A673 (cell line): Measurements from ENCODE around the gene CYTH1. TPM values are rescaled to one million over a fixed set of nuclear protein-coding genes. Genes with fewer than 3 reads are reported as not detected.

Source experiments
- BruUV-seq: library from RNA; stranded (reverse); fragments of 400-500 nt; replicated peaks from 2 replicates; lab custom pipeline; 2021; lab: Mats Ljungman, UMichigan
- CTCF ChIA-PET: fragments of 300-600 bp; sonication (Branson Sonifier 250); formaldehyde crosslinking; loops from one replicate; lab custom pipeline; 2022; ENCODE audit warnings: antibody characterized with exemption; lab: Charles Lee
- POLR2A ChIA-PET: fragments of 300-600 bp; sonication (Branson Sonifier 250); formaldehyde crosslinking; loops from one replicate; lab custom pipeline; 2022; ENCODE audit warnings: antibody characterized with exemption; ENCODE audit not compliant: low non-redundant PET; lab: Charles Lee
- DNase-seq: peaks from one replicate; pipeline ENCODE4 v3.0.0-alpha.2; 2015; ENCODE audit warnings: low spot score
- H3K27ac ChIP-seq: fragments of 200-600 bp; sonication (generic); 2 replicates; pipeline ENCODE4 v1.5.1; 2016; ENCODE audit warnings: mixed run types, low read depth, mild to moderate bottlenecking, mixed read lengths, antibody characterized with exemption, low read length; ENCODE audit not compliant: poor library complexity, severe bottlenecking
- H3K27me3 ChIP-seq: fragments of 200-600 bp; sonication (generic); replicated peaks from 2 replicates; pipeline ENCODE4 v1.6.1; 2017; ENCODE audit warnings: mixed run types, low read depth, mild to moderate bottlenecking, mixed read lengths, antibody characterized with exemption, low read length; ENCODE audit not compliant: insufficient read depth, poor library complexity
- H3K36me3 ChIP-seq: fragments of 200-600 bp; sonication (generic); 2 replicates; pipeline ENCODE4 v1.6.1; 2016; ENCODE audit warnings: mixed run types, mild to moderate bottlenecking, mixed read lengths, antibody characterized with exemption, low read length; ENCODE audit not compliant: insufficient read depth, poor library complexity, severe bottlenecking
- H3K4me1 ChIP-seq: fragments of 200-600 bp; sonication (generic); 2 replicates; pipeline ENCODE4 v1.6.1; 2017; ENCODE audit warnings: mixed run types, mild to moderate bottlenecking, mixed read lengths, antibody characterized with exemption, low read length; ENCODE audit not compliant: insufficient read depth, poor library complexity, severe bottlenecking
- H3K4me3 ChIP-seq: fragments of 200-600 bp; sonication (generic); 2 replicates; pipeline ENCODE4 v1.5.1; 2016; ENCODE audit warnings: low read depth, mixed run types, mild to moderate bottlenecking, mixed read lengths, low read length; ENCODE audit not compliant: poor library complexity, severe bottlenecking
- H3K9me3 ChIP-seq: fragments of 200-600 bp; sonication (generic); 2 replicates; pipeline ENCODE4 v1.6.1; 2016; ENCODE audit warnings: mixed run types, low read depth, mild to moderate bottlenecking, mixed read lengths, antibody characterized with exemption, low read length; ENCODE audit not compliant: poor library complexity, severe bottlenecking
- CTCF ChIP-seq: fragments of 300-800, 200-600 bp; sonication (generic); conservative IDR thresholded peaks from 2 replicates; pipeline ENCODE4 v1.5.1; 2017; ENCODE audit warnings: low read depth, mild to moderate bottlenecking, antibody characterized with exemption, low read length, moderate library complexity, mixed read lengths
- EZH2 ChIP-seq: fragments of 200-600 bp; sonication (generic); IDR thresholded peaks from 2 replicates; pipeline ENCODE4 v1.6.1; 2017; ENCODE audit warnings: borderline replicate concordance, low read depth, mild to moderate bottlenecking, mixed read lengths, antibody characterized with exemption, low read length; ENCODE audit not compliant: poor library complexity, severe bottlenecking
- intact Hi-C: fragments of 100-400 bp; cut with micrococcal nuclease; formaldehyde crosslinking; loops from one replicate; pipeline ENCODE4 v1.10.0; 2022; ENCODE audit not compliant: unreplicated experiment
- total RNA-seq: library from RNA; stranded (reverse); gene quantifications from 2 replicates; pipeline ENCODE4 v1.2.3, GENCODE V29; 2021

CYTH1 gene
- total RNA-seq, 1 experiment from 2014 or later = 17.9 TPM

GRCh38 chr17:78674156-78674555 is 107.9 kb downstream of the CYTH1 start:
- CTCF ChIA-PET = no interaction called here
- peaks cover 3% of the 10 kb centered on the region for H3K36me3 ChIP-seq
- no peak overlapping the region for H3K27ac ChIP-seq
- BruUV-seq = no TSS peak
- H3K4me3 ChIP-seq = no peak overlapping the region
- intact Hi-C loops = no loop called here
- POLR2A ChIA-PET = no interaction called here
- no peak for DNase-seq
- no peaks in the 10 kb centered on the region for H3K27me3 ChIP-seq
- no peaks in the 10 kb centered on the region for H3K4me1 ChIP-seq
- TF ChIP-seq CTCF (no peak), EZH2 (no peak)
- H3K9me3 ChIP-seq = no peaks in the 10 kb centered on the region

GRCh38 chr17:78673395-78673794 is 108.7 kb downstream of the CYTH1 start:
- ChIA-PET POLR2A (no interaction called here), CTCF (no interaction called here)
- no peaks in the 10 kb centered on the region for H3K36me3 ChIP-seq
- H3K4me1 ChIP-seq = no peaks in the 10 kb centered on the region
- BruUV-seq = no TSS peak
- intact Hi-C loops = no loop called here
- H3K4me3 ChIP-seq = no peak overlapping the region
- no peak overlapping the region for H3K27ac ChIP-seq
- no peak for TF ChIP-seq CTCF
- no peak for TF ChIP-seq EZH2
- no peak for DNase-seq
- H3K27me3 ChIP-seq = no peaks in the 10 kb centered on the region
- no peaks in the 10 kb centered on the region for H3K9me3 ChIP-seq

- ChIA-PET CTCF (no interaction called here), POLR2A (interaction anchor here (0.6 kb wide), 1 partner anchor 24 kb away, joined by 13 read pairs; no protein-coding TSS in a partner anchor)
- TF ChIP-seq EZH2 (no peak), CTCF (no peak)
- Histone ChIP-seq H3K4me3 (no peak overlapping the region), H3K9me3 (no peaks in the 10 kb centered on the region), H3K4me1 (no peaks in the 10 kb centered on the region), H3K27ac (no peak overlapping the region), H3K27me3 (no peaks in the 10 kb centered on the region), H3K36me3 (no peaks in the 10 kb centered on the region)
- no TSS peak for BruUV-seq
- intact Hi-C loops = no loop called here
- DNase-seq = no peak
These were observed 109.2 kb downstream of the CYTH1 start for GRCh38 chr17:78672871-78673371.
